Activated B cell treated with CpG ODN at 0.5 μM for 24 hours (primary cell): Measurements from ENCODE around the gene GMEB2. TPM values are rescaled to one million over a fixed set of nuclear protein-coding genes. Genes with fewer than 3 reads are reported as not detected.

Experiments used
- ATAC-seq: fragments of 200-7000 bp; cut with Tn5 transposase; one replicate; pipeline ENCODE4 v1.10.0; 2021; ENCODE audit warnings: low read depth, mild to moderate bottlenecking, moderate library complexity
- CTCF ChIA-PET: fragments of 350-600 bp; sonication (Branson Sonifier 250); formaldehyde crosslinking; loops from one replicate; lab custom pipeline; 2021; ENCODE audit warnings: antibody characterized with exemption; lab: Charles Lee
- POLR2A ChIA-PET: fragments of 350-600 bp; sonication (Branson Sonifier 250); formaldehyde crosslinking; loops from one replicate; lab custom pipeline; 2021; ENCODE audit warnings: antibody characterized with exemption; lab: Charles Lee
- DNase-seq: peaks from one replicate; pipeline ENCODE4 v3.0.0; 2022
- H3K27ac Mint-ChIP-seq: one replicate; pipeline ENCODE4 v1.8.0; 2020; ENCODE audit warnings: mixed read lengths
- H3K27me3 Mint-ChIP-seq: one replicate; pipeline ENCODE4 v1.8.0; 2021; ENCODE audit warnings: mixed read lengths
- H3K36me3 Mint-ChIP-seq: one replicate; pipeline ENCODE4 v1.8.0; 2021; ENCODE audit warnings: low read depth, mixed read lengths
- H3K4me1 Mint-ChIP-seq: one replicate; pipeline ENCODE4 v1.8.0; 2021; ENCODE audit warnings: mixed read lengths
- H3K4me3 Mint-ChIP-seq: one replicate; pipeline ENCODE4 v1.8.0; 2020; ENCODE audit warnings: mild to moderate bottlenecking, mixed read lengths
- H3K9me3 Mint-ChIP-seq: one replicate; pipeline ENCODE4 v1.8.0; 2020; ENCODE audit warnings: mixed read lengths
- intact Hi-C: fragments of 100-400 bp; cut with micrococcal nuclease; formaldehyde crosslinking; loops from one replicate; pipeline ENCODE4 v1.15.1; 2024
- total RNA-seq: library from RNA; stranded (reverse); gene quantifications from 2 replicates; pipeline ENCODE4 v1.2.3, GENCODE V29; 2022
- TF ChIP-seq, protein P1 (sequence below): fragments of 200-600 bp; IDR thresholded peaks from one replicate; pipeline ENCODE4 v1.8.0; 2022; ENCODE audit warnings: antibody characterized with exemption, mild to moderate bottlenecking

Gene GMEB2
- total RNA-seq, 1 donor from 2014 or later = 16.9 TPM

DNA sequence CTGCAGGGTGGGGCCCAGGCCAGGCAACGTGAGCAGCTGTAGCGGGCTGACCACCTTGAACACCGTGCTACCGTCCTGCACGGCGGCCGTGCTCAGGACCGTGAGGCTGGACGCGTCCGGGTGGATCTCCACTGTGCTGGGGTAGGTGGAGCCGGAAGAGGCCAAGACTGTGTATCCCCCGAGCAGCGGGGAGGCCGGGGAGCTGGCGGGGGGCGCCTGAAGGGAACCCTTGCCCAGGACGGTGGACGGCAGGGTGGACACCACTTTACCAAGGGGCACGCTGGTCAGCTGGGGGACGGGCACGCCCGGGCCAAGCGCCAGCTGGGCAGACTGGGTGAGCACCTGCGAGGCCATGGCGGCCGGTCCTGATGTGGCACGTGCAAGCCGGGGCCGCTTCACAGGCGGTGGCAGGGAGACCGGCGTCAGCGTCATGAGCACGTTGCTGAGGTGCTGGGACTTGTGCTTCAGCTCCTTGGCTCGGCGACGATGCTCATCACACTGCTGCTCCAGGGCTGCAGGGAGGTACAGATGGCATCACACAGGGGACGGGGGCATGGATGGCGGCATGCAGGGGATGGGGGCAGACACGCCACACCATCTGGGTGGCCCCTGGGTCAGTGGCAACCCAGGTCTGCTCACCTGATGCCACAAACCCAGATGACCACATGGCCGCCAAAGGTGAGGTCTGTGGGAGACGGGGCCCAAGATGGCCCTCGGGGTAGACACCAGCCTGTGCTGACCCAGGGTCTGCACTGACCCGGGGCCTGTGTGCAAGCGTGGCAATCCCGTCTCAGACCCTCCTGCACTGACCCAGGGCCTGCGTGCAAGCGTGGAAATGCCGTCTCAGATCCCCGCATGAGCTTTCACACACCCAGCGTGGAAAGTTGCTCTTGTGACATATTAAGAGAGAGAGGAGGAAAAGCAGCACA, 36.4 kb downstream of the GMEB2 start:
- ATAC-seq (no peak), DNase-seq (no peak)
- POLR2A ChIA-PET = no interaction called here
- CTCF ChIA-PET = no interaction called here
- H3K27me3 Mint-ChIP-seq = no peaks in the 10 kb centered on the region
- H3K4me3 Mint-ChIP-seq = no peak overlapping the region
- intact Hi-C loops = no loop called here
- TF ChIP-seq, protein P1, sequence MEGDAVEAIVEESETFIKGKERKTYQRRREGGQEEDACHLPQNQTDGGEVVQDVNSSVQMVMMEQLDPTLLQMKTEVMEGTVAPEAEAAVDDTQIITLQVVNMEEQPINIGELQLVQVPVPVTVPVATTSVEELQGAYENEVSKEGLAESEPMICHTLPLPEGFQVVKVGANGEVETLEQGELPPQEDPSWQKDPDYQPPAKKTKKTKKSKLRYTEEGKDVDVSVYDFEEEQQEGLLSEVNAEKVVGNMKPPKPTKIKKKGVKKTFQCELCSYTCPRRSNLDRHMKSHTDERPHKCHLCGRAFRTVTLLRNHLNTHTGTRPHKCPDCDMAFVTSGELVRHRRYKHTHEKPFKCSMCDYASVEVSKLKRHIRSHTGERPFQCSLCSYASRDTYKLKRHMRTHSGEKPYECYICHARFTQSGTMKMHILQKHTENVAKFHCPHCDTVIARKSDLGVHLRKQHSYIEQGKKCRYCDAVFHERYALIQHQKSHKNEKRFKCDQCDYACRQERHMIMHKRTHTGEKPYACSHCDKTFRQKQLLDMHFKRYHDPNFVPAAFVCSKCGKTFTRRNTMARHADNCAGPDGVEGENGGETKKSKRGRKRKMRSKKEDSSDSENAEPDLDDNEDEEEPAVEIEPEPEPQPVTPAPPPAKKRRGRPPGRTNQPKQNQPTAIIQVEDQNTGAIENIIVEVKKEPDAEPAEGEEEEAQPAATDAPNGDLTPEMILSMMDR = no peak
- H3K27ac Mint-ChIP-seq = no peak overlapping the region
- peaks cover 58% of the 10 kb centered on the region for H3K36me3 Mint-ChIP-seq
- peaks cover 2% of the 10 kb centered on the region for H3K4me1 Mint-ChIP-seq
- H3K9me3 Mint-ChIP-seq = no peaks in the 10 kb centered on the region

DNA sequence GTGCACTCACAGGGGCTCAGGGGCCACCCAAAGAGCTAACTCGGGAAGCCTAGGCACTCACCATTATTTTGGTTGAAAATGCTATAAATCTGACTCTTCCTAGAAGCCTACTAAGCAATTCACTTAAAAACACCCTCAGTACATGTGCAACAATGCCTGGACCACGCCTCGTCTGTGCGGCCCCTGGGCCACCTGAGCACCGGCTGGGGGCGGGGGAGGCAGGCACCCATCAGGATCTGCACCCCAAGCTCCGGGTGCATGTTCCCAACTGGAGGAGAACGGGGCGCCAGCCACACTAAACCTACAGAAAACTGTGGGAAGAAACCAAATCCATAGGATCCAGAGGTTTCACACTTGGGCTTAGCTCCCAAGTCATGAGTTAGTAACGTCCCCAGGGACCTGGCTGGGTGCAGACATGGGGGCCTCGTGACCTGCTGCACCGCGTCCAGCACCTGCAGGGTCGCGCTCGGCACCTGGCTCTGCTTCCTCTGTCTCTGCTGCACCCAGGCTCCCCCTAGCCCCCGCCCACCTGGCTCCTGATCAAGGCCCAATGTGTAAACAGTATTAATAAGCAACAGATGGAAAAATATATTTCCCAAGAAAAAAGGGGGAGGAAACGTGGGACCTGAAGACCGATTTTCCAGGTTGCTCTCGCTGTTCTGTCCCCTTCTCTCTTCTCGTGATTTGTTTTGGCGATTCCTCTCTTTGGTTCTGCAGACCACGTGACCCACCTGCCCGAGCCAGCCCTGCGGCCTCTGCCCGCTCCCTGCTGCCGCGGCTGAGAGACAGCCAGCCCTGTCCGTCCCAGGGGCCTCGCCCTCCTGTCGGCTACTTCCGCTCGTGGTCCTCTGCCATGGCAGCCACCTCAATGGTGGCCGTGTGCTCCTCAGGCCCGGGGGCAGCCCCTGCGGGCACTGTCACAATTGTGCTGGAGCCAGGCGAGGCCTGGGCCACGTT, 37.4 kb downstream of the GMEB2 start:
- DNase-seq (no peak), ATAC-seq (no peak)
- peaks cover 2% of the 10 kb centered on the region for H3K4me1 Mint-ChIP-seq
- no peak overlapping the region for H3K4me3 Mint-ChIP-seq
- intact Hi-C loops = no loop called here
- no peaks in the 10 kb centered on the region for H3K9me3 Mint-ChIP-seq
- no peak overlapping the region for H3K27ac Mint-ChIP-seq
- H3K36me3 Mint-ChIP-seq = peaks cover 51% of the 10 kb centered on the region
- ChIA-PET POLR2A (no interaction called here), CTCF (no interaction called here)
- TF ChIP-seq, protein P1 = no peak
- H3K27me3 Mint-ChIP-seq = no peaks in the 10 kb centered on the region

DNA sequence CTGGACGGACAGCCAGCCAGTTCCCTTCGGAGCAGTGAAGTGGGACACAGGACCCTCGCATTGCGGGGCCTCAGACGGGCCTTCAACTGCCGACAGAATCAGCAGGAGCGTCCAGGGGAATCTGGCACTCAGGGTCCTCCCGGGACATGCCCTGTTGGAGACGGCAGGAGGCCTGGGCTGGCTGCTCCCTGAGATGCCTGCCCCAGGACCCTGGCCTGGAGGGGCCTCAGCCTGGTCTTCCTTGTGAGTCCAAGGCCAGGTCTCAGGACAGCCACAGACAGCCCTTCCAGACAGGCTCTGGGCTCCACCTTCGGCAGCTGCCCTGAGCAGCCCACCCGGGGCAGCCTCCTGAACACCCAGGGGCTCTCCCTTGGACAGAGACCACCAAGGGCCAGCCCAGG, 38.3 kb downstream of the GMEB2 start:
- intact Hi-C loops = no loop called here

DNA sequence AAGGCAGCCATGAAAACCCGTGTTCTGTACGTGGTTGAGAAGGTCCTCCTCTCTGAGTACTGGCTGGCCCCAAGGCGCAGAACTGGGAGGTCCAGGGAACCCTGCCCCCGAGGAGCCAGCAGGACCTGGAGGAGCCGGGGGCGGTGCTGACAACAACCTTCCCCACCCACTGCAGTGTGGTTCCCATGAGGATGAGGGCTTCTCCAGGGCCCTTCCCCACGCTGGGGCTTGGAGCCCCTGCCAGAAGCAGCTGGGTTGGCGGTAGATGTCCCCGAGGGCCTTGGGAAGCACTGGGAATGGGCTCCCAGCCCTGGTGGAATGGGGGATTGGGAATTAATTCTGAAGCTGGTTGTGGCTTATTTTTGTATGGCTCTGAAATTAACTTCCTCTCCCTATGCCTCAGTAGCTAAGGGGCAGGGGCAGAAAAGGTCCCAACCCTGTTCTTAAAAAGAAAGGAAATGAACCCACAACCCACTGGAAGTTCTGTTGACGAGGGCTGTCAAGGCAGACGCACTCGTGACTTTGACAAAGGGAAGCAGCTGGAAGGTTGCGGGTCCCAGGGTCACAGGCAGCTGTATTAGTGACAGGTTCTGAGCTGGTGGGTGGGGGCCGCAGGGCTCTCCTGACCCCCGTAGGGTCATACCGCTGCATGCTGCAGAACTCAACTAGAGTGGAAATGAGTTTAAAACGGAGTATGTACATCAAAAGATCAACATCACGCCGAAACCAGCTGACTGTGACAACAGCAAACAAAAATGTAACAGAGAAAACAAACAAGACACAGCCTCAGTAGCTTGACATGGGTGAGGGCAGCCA, 38.9 kb downstream of the GMEB2 start:
- Mint-ChIP-seq H3K4me3 (no peak overlapping the region), H3K27ac (no peak overlapping the region), H3K27me3 (no peaks in the 10 kb centered on the region), H3K4me1 (peaks cover 2% of the 10 kb centered on the region), H3K36me3 (peaks cover 42% of the 10 kb centered on the region), H3K9me3 (no peaks in the 10 kb centered on the region)
- ChIA-PET CTCF (interaction anchor here (1.0 kb wide), 1 partner anchor 54 kb away, joined by 3 read pairs; no protein-coding TSS in a partner anchor), POLR2A (no interaction called here)
- intact Hi-C loops = no loop called here
- no peak for ATAC-seq
- no peak for DNase-seq
- TF ChIP-seq, protein P1 = no peak

More for the DNA sequence above, 38.3 kb downstream of the GMEB2 start:
- Mint-ChIP-seq H3K27ac (no peak overlapping the region), H3K36me3 (peaks cover 48% of the 10 kb centered on the region), H3K9me3 (no peaks in the 10 kb centered on the region), H3K27me3 (no peaks in the 10 kb centered on the region), H3K4me1 (peaks cover 2% of the 10 kb centered on the region), H3K4me3 (no peak overlapping the region)
- no peak for DNase-seq
- TF ChIP-seq, protein P1 = no peak
- ChIA-PET CTCF (interaction anchor here (1.0 kb wide), 1 partner anchor 53 kb away, joined by 3 read pairs; no protein-coding TSS in a partner anchor), POLR2A (no interaction called here)
- no peak for ATAC-seq
